ENCODE data around the gene CEBPG. TPM values are rescaled to one million over a fixed set of nuclear protein-coding genes. Genes with fewer than 3 reads are reported as not detected.

CEBPG gene
- total and polyA plus RNA-seq, 3 experiments from 2014 or later: 12.3 to 27.9 (median 27.8) TPM

DNA sequence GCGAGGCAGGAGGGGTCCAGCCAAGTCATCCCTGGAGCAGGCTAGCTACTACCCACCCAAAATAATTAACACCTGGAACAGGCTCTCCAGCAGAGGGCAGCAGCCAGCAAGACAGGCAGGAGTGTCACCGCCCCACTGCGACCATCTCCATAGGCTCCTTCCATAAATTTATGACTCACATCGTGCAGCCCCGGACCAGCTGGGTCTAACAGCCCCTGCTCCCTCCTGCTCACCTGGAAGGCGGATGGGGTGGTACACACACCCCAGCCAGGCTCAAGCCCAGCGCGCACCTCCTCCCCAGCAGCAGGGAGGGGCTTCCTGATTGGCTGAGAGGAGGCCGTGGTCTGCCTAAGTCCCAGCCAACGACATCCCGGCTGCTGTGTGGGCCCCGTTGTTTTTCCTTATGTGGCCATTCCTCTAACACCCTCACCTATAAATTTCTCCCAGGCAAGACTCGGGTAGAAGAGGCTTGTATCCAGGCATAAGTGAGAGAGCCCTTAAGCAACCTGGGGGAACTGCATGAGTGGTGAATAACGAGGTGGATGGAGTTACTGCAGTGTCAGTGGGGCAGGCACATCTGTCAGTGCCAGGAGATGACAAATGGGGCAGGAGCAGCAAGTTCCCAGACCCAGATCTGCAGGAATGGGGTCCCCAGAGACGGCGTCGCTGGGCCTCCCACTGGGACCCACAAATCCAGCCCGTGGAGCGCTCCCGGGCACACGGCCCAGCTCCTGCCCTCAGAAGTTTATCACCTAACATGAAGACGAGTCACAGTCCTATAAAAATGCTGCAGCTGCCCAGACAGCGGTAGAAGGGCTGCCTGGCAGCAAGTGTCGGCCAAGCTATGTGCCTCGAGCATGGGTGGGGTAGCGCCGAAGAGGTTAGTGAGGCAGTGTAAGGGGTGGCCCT is 43.1 kb downstream of the CEBPG start:
- Histone ChIP-seq H3K27ac (ENCODE audit: low read depth, low read length) (no peak overlapping the region), H3K4me1 (ENCODE audit: insufficient read depth, low read length) (no peaks in the 10 kb centered on the region), H3K4me3 (ENCODE audit: low read length) (peak overlapping the region; percentile 30), H3K9me3 (ENCODE audit: low read length) (no peaks in the 10 kb centered on the region), H3K27me3 (ENCODE audit: insufficient read depth, low read length, poor library complexity, severe bottlenecking) (no peaks in the 10 kb centered on the region), H3K36me3 (ENCODE audit: insufficient read depth, low read length) (no peaks in the 10 kb centered on the region)
- H3K27me3 Mint-ChIP-seq: no peaks in the 10 kb centered on the region
- H3K4me1 Mint-ChIP-seq: peaks cover 2 to 9% (median 5%) of the 10 kb centered on the region in 3 donors
- ChIA-PET CTCF (interaction anchor here (0.6 to 1.9 kb wide), 15 partner anchors 9 to 355 kb away, joined by 3 to 14 read pairs (median 4); no protein-coding TSS in a partner anchor), POLR2A (no interaction called here)
- H3K36me3 Mint-ChIP-seq: no peaks in the 10 kb centered on the region
- peak overlapping the region; percentile 54 to 83 (median 72) for H3K4me3 Mint-ChIP-seq
- no peaks in the 10 kb centered on the region for H3K9me3 Mint-ChIP-seq
- H3K27ac Mint-ChIP-seq: peak overlapping the region in 2 of 8 donors; percentile 51 to 64
- DNase-seq: peak; percentile 43 to 73 (median 48)

DNA sequence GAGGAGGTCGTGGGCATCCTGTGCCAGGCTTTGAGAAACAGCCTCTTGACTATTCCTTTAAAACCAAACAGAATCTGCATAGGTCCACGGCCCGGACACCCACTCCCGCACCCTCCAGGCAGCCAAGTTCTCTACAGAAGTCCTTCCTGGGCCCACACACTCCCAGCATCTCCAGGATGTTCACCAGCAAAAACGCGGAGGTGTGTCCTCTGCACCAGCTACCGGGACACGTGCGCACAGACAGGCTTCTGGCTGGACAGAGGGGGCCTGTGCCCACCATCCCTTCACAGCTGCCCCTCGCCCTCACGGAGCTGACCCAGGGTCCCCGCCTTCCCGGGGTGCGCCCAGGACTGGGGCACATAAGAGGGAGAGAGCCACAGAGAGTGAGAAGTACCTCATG is 44.2 kb downstream of the CEBPG start:
- Histone ChIP-seq H3K4me1 (ENCODE audit: insufficient read depth, low read length) (no peaks in the 10 kb centered on the region), H3K27ac (ENCODE audit: low read depth, low read length) (no peak overlapping the region), H3K27me3 (ENCODE audit: insufficient read depth, low read length, poor library complexity, severe bottlenecking) (no peaks in the 10 kb centered on the region), H3K4me3 (ENCODE audit: low read length) (no peak overlapping the region), H3K9me3 (ENCODE audit: low read length) (no peaks in the 10 kb centered on the region), H3K36me3 (ENCODE audit: insufficient read depth, low read length) (no peaks in the 10 kb centered on the region)
- ChIA-PET CTCF (interaction anchor here (0.7 to 2.2 kb wide), 3 partner anchors 11 to 153 kb away, joined by 3 to 8 read pairs (median 3); no protein-coding TSS in a partner anchor), POLR2A (no interaction called here)
- Mint-ChIP-seq H3K27me3 (no peaks in the 10 kb centered on the region), H3K4me1 (peaks cover 2 to 9% (median 5%) of the 10 kb centered on the region in 3 donors), H3K4me3 (no peak overlapping the region), H3K27ac (no peak overlapping the region), H3K9me3 (no peaks in the 10 kb centered on the region), H3K36me3 (no peaks in the 10 kb centered on the region)
- no peak for DNase-seq

DNA sequence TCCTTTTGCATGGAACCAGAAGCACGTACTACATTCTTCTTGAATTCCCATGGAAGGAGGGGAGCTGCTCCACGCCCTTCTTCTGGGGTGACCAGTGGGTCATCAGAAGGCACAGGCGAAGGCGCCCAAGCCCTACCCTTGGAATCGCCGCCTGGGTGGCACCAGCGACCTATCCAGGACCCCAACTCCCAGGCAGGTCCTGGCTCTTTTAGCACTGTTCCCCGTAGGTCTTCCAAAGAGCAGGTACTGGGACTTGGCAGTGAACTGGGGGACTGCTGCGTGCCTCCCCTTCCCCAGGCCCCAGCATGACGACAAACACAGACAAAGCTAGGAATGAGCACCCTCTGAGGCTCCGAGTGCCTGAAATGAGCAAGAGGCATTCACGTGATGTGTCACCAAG is 45.0 kb downstream of the CEBPG start:
- no peaks in the 10 kb centered on the region for H3K27me3 Mint-ChIP-seq
- Histone ChIP-seq H3K36me3 (ENCODE audit: insufficient read depth, low read length) (no peaks in the 10 kb centered on the region), H3K4me3 (ENCODE audit: low read length) (no peak overlapping the region), H3K4me1 (ENCODE audit: insufficient read depth, low read length) (no peaks in the 10 kb centered on the region), H3K27ac (ENCODE audit: low read depth, low read length) (no peak overlapping the region), H3K9me3 (ENCODE audit: low read length) (no peaks in the 10 kb centered on the region), H3K27me3 (ENCODE audit: insufficient read depth, low read length, poor library complexity, severe bottlenecking) (no peaks in the 10 kb centered on the region)
- H3K9me3 Mint-ChIP-seq: no peaks in the 10 kb centered on the region
- H3K27ac Mint-ChIP-seq: peak overlapping the region in 1 of 8 donors; percentile 31
- CTCF ChIA-PET: interaction anchor here (0.9 to 2.2 kb wide), 2 partner anchors 11 to 12 kb away, joined by 6 to 8 read pairs; no protein-coding TSS in a partner anchor
- DNase-seq: no peak
- H3K36me3 Mint-ChIP-seq: no peaks in the 10 kb centered on the region
- H3K4me3 Mint-ChIP-seq: no peak overlapping the region
- POLR2A ChIA-PET: no interaction called here
- peaks cover 2 to 9% (median 5%) of the 10 kb centered on the region in 3 donors for H3K4me1 Mint-ChIP-seq

DNA sequence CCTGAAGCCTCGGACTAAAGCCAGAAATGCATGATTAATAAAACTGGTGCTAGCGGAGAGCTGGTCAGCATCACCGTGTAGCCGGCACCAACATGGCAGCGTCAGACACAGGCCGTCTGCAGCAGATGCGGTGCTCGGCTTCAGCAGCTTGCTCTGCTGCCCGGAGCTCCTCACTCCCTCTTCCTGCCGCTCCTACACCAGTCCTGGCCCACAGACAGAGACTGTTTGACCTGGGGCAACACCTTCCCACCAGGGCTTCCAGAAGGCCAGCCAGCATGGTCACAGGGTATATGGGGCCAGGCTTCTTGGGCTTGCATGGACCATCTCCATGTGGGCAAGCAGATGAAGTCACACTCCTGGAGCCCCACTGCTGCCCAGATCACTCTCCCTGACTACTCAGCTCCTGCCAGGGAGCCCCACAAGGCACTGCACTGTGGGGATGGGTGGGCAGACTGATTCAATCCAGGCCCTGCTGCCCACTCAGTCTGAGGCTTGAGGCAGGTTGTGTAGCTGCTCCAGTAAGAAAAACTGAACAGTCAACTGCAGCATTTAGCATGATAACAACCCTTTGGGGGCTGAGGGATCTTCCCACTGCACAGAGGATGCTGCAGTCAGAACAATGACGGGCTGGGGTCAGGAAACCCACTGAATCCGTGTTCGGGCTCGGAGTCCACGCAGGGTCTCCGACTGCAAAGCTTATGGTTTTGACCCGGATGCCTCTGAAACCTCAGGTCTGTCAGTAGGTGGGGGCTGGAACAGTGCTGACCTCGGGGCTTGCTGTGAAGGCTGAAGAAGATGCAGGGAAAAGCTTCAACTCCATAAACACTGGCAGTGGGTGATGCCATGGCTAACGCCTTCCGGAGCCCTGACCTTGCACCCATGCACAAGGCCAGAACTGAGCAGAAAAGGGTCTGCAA is 45.6 kb downstream of the CEBPG start:
- POLR2A ChIA-PET: no interaction called here
- no peaks in the 10 kb centered on the region for H3K4me1 ChIP-seq (ENCODE audit: insufficient read depth, low read length)
- H3K9me3 Mint-ChIP-seq: no peaks in the 10 kb centered on the region

DNA sequence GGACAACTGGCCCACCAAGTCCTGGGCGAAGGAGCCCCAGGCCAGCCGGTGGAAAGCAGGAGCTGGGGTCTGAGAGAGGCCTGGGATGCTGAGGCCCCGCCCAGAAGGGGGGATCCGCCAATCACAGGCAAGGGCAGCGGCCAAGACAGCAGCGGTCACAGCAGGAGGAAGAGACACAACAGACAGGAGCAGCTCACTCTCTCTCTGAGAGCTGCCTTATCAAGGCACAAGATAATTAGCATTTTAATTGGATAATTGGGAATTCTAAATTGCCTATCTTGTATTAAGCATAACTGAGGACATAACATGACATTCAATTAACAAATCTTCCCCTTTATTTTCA is 46.2 kb downstream of the CEBPG start:
- no peak overlapping the region for H3K4me3 ChIP-seq (ENCODE audit: low read length)
- H3K27ac ChIP-seq (ENCODE audit: low read depth, low read length): no peak overlapping the region
- no peak overlapping the region for H3K27ac Mint-ChIP-seq
- no peak overlapping the region for H3K4me3 Mint-ChIP-seq
- no peaks in the 10 kb centered on the region for H3K27me3 ChIP-seq (ENCODE audit: insufficient read depth, low read length, poor library complexity, severe bottlenecking)
- POLR2A ChIA-PET: no interaction called here
- H3K9me3 ChIP-seq (ENCODE audit: low read length): no peaks in the 10 kb centered on the region
- H3K4me1 Mint-ChIP-seq: peaks cover 2 to 9% (median 5%) of the 10 kb centered on the region in 3 donors
- no peaks in the 10 kb centered on the region for H3K4me1 ChIP-seq (ENCODE audit: insufficient read depth, low read length)
- H3K9me3 Mint-ChIP-seq: no peaks in the 10 kb centered on the region
- DNase-seq: no peak
- CTCF ChIA-PET: interaction anchor here (2.2 kb wide), 1 partner anchor 13 kb away, joined by 8 read pairs; no protein-coding TSS in a partner anchor
- no peaks in the 10 kb centered on the region for H3K36me3 ChIP-seq (ENCODE audit: insufficient read depth, low read length)
- no peaks in the 10 kb centered on the region for H3K36me3 Mint-ChIP-seq
- H3K27me3 Mint-ChIP-seq: no peaks in the 10 kb centered on the region

More for the DNA sequence above, 45.6 kb downstream of the CEBPG start:
- DNase-seq: no peak
- Histone ChIP-seq H3K27me3 (ENCODE audit: insufficient read depth, low read length, poor library complexity, severe bottlenecking) (no peaks in the 10 kb centered on the region), H3K36me3 (ENCODE audit: insufficient read depth, low read length) (no peaks in the 10 kb centered on the region), H3K9me3 (ENCODE audit: low read length) (no peaks in the 10 kb centered on the region), H3K4me3 (ENCODE audit: low read length) (no peak overlapping the region), H3K27ac (ENCODE audit: low read depth, low read length) (no peak overlapping the region)
- Mint-ChIP-seq H3K4me1 (peaks cover 2 to 9% (median 5%) of the 10 kb centered on the region in 3 donors), H3K36me3 (no peaks in the 10 kb centered on the region), H3K27me3 (no peaks in the 10 kb centered on the region), H3K27ac (no peak overlapping the region), H3K4me3 (no peak overlapping the region)
- CTCF ChIA-PET: interaction anchor here (0.9 to 2.2 kb wide), 2 partner anchors 11 to 12 kb away, joined by 6 to 8 read pairs; no protein-coding TSS in a partner anchor

DNA sequence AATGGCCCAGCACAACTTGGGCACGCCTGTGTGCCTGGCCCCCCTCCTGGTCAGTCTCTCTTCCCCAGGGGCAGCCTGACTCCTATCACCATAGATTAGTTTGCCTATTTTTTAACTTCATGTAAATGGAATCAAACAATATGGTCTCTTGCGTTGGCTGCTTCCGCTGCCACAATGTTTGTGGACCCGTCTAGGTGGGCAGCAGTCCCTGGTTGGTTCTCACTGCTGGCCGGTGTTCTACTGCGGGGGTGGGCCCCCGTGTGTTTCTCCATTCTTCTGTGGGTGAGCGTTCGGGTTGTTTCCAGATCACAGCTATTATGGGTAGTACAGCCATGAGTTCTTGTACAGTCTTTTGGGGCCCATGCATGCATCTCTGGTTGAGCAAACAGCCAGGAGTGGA is 47.3 kb downstream of the CEBPG start:
- no peaks in the 10 kb centered on the region for H3K27me3 ChIP-seq (ENCODE audit: insufficient read depth, low read length, poor library complexity, severe bottlenecking)
- no peak overlapping the region for H3K27ac Mint-ChIP-seq
- no peak overlapping the region for H3K4me3 Mint-ChIP-seq
- no peaks in the 10 kb centered on the region for H3K9me3 ChIP-seq (ENCODE audit: low read length)
- no peaks in the 10 kb centered on the region for H3K4me1 ChIP-seq (ENCODE audit: insufficient read depth, low read length)
- H3K27me3 Mint-ChIP-seq: no peaks in the 10 kb centered on the region
- ChIA-PET CTCF (no interaction called here), POLR2A (no interaction called here)
- no peak overlapping the region for H3K4me3 ChIP-seq (ENCODE audit: low read length)
- no peak overlapping the region for H3K27ac ChIP-seq (ENCODE audit: low read depth, low read length)
- H3K9me3 Mint-ChIP-seq: no peaks in the 10 kb centered on the region
- no peaks in the 10 kb centered on the region for H3K36me3 Mint-ChIP-seq
- no peak for DNase-seq
- H3K4me1 Mint-ChIP-seq: peaks cover 2 to 9% (median 5%) of the 10 kb centered on the region in 3 donors
- no peaks in the 10 kb centered on the region for H3K36me3 ChIP-seq (ENCODE audit: insufficient read depth, low read length)

DNA sequence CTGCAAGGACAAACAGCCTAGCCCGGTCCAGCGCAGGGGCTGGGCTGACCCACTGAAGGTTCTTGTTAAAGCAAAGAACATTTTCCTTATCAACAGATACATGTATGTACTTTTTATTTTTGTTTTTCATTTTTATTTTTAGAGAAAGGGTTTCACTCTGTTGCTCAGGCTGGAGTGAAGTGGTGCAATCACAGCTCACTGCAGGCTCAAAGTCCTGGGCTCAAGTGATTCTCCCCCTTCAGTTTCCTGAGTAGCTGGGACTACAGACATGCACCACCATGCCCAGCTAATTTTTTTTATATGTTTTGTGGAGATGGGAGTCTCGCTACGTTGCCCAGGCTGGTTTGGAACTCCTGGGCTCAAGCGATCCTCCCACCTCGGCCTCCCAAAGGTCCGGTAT is 47.9 kb downstream of the CEBPG start:
- H3K36me3 ChIP-seq (ENCODE audit: insufficient read depth, low read length): no peaks in the 10 kb centered on the region
- no peaks in the 10 kb centered on the region for H3K36me3 Mint-ChIP-seq
- no peaks in the 10 kb centered on the region for H3K9me3 Mint-ChIP-seq
- ChIA-PET CTCF (no interaction called here), POLR2A (no interaction called here)
- H3K9me3 ChIP-seq (ENCODE audit: low read length): no peaks in the 10 kb centered on the region
- DNase-seq: no peak
- no peak overlapping the region for H3K4me3 Mint-ChIP-seq
- no peaks in the 10 kb centered on the region for H3K27me3 Mint-ChIP-seq
- no peak overlapping the region for H3K27ac ChIP-seq (ENCODE audit: low read depth, low read length)
- H3K4me1 Mint-ChIP-seq: peaks cover 2 to 5% (median 4%) of the 10 kb centered on the region in 3 donors
- no peak overlapping the region for H3K27ac Mint-ChIP-seq
- no peaks in the 10 kb centered on the region for H3K4me1 ChIP-seq (ENCODE audit: insufficient read depth, low read length)
- no peaks in the 10 kb centered on the region for H3K27me3 ChIP-seq (ENCODE audit: insufficient read depth, low read length, poor library complexity, severe bottlenecking)
- no peak overlapping the region for H3K4me3 ChIP-seq (ENCODE audit: low read length)

All from CD8-positive, alpha-beta memory T cell (primary cell).